ENCODE results near the gene UGGT1. TPM values are rescaled to one million over a fixed set of nuclear protein-coding genes. Genes with fewer than 3 reads are reported as not detected.

Gene UGGT1
- polyA plus RNA-seq, 2 of the 4 experiments (the other 2 are of a cell fraction), result 24.2 to 56.4 TPM

DNA sequence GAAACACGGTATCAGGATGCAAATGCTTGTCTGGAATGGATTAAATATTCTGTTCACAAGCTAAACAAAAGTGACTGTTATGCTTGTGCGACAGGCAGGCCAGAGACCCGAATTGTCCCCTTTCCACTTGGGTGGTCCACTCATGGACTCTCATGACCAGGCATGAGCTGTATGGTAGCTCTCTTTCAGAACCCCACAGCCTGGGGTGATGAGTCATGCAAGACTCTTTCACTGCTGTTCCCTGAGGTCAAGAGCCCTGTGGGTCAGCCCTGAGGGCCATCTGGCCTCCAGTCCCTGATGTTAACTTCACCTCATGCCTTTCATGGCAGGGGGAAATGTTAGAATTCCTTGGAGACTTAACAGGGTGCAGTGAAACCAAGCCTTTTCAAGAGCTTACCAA is 49.4 kb upstream of the UGGT1 start:
- ChIA-PET CTCF (no interaction called here), POLR2A (no interaction called here)
- H3K27ac ChIP-seq, result no peak overlapping the region
- H3K4me1 ChIP-seq, result no peaks in the 10 kb centered on the region
- WGBS (ENCODE audit: missing lambda C conversion rate), result 32% methylated on average over 3 of the region's 3 CpGs
- no peak overlapping the region for H3K4me2 ChIP-seq
- no peak overlapping the region for H3K4me3 ChIP-seq
- no peak for ATAC-seq
- FAIRE-seq, result no peak
- no peak for DNase-seq (ENCODE audit: low read depth in 1 of 2, low spot score in 1 of 2)
- no peak for TF ChIP-seq PHF8 (IDR thresholded peaks at IDR 0.05; ENCODE audit: borderline replicate concordance, low read depth)
- no peak for TF ChIP-seq JUN (IDR thresholded peaks at IDR 0.05)
- H3K9me3 ChIP-seq, result peaks cover 61% of the 10 kb centered on the region

DNA sequence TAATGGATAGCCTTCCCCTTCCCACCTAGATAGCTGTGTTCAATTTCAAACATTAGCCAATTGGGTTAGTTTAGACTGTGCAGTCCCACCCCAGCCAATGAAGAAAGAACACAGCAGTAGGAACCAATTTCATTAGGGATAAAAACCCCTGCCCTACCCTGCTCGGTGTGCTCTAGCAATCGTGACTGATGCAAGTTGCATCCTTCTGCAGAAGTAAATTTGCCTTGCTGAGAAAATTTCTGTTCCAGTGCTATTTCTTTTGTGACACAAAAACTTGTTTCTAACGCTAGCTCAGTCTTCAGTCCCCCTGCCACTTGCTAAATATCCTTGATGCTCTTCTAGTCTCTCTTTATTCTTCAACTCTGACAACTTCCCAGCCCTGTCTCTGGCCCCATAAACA is 48.0 kb upstream of the UGGT1 start:
- no peak for ATAC-seq
- FAIRE-seq, result no peak
- H3K4me3 ChIP-seq, result no peak overlapping the region
- 5% methylated on average over 3 of the region's 3 CpGs for WGBS (ENCODE audit: missing lambda C conversion rate)
- H3K4me1 ChIP-seq, result no peaks in the 10 kb centered on the region
- no peak overlapping the region for H3K27ac ChIP-seq
- TF ChIP-seq GATA3 (IDR thresholded peaks at IDR 0.05; ENCODE audit: borderline replicate concordance) (no peak), NPAS2 (CRISPR knock-in tag; IDR thresholded peaks at IDR 0.05; ENCODE audit: borderline replicate concordance) (no peak), CBX2 (IDR thresholded peaks at IDR 0.05; ENCODE audit: borderline replicate concordance, low read depth) (no peak), KDM1A (IDR thresholded peaks at IDR 0.05; ENCODE audit: low read depth) (no peak), MYC (IDR thresholded peaks at IDR 0.05; ENCODE audit: borderline replicate concordance, low read length) (no peak), CBX8 (IDR thresholded peaks at IDR 0.05) (no peak), MAFK (IDR thresholded peaks at IDR 0.05; ENCODE audit: partially characterized antibody) (no peak), CHD4 (IDR thresholded peaks at IDR 0.05; ENCODE audit: borderline replicate concordance) (no peak), TFCP2L1 (CRISPR knock-in tag; IDR thresholded peaks at IDR 0.05) (no peak), RNF2 (IDR thresholded peaks at IDR 0.05; ENCODE audit: borderline replicate concordance, low read depth) (no peak), CHD2 (IDR thresholded peaks at IDR 0.05; ENCODE audit: low read length, partially characterized antibody) (no peak), EP300 (IDR thresholded peaks at IDR 0.05) (no peak), POLR2AphosphoS2 (conservative IDR thresholded peaks at IDR 0.05; ENCODE audit: low read length) (no peak), EHF (CRISPR knock-in tag; IDR thresholded peaks at IDR 0.05) (no peak)
- TF ChIP-seq, protein P1, sequence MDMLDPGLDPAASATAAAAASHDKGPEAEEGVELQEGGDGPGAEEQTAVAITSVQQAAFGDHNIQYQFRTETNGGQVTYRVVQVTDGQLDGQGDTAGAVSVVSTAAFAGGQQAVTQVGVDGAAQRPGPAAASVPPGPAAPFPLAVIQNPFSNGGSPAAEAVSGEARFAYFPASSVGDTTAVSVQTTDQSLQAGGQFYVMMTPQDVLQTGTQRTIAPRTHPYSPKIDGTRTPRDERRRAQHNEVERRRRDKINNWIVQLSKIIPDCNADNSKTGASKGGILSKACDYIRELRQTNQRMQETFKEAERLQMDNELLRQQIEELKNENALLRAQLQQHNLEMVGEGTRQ (IDR thresholded peaks at IDR 0.05), result no peak
- TF ChIP-seq, protein P2, sequence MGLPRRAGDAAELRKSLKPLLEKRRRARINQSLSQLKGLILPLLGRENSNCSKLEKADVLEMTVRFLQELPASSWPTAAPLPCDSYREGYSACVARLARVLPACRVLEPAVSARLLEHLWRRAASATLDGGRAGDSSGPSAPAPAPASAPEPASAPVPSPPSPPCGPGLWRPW (IDR thresholded peaks at IDR 0.05), result no peak
- TF ChIP-seq, protein P3, sequence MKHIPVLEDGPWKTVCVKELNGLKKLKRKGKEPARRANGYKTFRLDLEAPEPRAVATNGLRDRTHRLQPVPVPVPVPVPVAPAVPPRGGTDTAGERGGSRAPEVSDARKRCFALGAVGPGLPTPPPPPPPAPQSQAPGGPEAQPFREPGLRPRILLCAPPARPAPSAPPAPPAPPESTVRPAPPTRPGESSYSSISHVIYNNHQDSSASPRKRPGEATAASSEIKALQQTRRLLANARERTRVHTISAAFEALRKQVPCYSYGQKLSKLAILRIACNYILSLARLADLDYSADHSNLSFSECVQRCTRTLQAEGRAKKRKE (CRISPR knock-in tag; IDR thresholded peaks at IDR 0.05; ENCODE audit: low read depth), result no peak
- TF ChIP-seq, protein P4, sequence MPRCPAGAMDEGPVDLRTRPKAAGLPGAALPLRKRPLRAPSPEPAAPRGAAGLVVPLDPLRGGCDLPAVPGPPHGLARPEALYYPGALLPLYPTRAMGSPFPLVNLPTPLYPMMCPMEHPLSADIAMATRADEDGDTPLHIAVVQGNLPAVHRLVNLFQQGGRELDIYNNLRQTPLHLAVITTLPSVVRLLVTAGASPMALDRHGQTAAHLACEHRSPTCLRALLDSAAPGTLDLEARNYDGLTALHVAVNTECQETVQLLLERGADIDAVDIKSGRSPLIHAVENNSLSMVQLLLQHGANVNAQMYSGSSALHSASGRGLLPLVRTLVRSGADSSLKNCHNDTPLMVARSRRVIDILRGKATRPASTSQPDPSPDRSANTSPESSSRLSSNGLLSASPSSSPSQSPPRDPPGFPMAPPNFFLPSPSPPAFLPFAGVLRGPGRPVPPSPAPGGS (IDR thresholded peaks at IDR 0.05), result no peak
- H3K9me3 ChIP-seq, result peaks cover 46% of the 10 kb centered on the region
- no peak overlapping the region for H3K4me2 ChIP-seq
- ChIA-PET POLR2A (no interaction called here), CTCF (interaction anchor here (1.0 kb wide), 1 partner anchor 21 kb away, joined by 3 read pairs; no protein-coding TSS in a partner anchor)
- DNase-seq (ENCODE audit: low read depth in 1 of 2, low spot score in 1 of 2), result no peak

DNA sequence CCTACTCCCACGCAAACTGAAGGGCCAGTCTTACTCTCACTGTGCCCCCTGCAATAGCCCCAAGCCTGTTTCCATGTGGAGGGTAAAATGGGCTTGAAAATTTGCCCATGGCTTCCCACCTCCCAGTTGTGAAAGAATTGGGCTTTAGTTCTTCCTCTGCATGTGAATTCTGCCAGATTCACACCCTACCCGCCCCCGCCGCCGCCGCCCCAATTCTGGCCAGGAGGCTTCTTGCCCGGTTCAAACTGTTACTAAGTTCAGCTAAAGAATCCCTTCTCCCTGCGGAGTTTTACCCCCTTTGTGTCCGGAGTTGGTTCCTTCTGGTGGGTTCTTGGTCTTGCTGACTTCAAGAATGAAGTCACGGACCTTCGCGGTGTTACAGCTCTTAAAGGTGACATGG is 37.7 kb upstream of the UGGT1 start:
- FAIRE-seq, result no peak
- H3K4me2 ChIP-seq, result no peak overlapping the region
- no peak for ATAC-seq
- no peak overlapping the region for H3K27ac ChIP-seq
- no peaks in the 10 kb centered on the region for H3K4me1 ChIP-seq
- 79% methylated on average over 12 of the region's 12 CpGs for WGBS (ENCODE audit: missing lambda C conversion rate)
- POLR2A ChIA-PET, result no interaction called here
- CTCF ChIA-PET, result interaction anchor here (0.6 to 4.4 kb wide), 5 partner anchors 10 to 299 kb away, joined by 3 to 34 read pairs (median 3); no protein-coding TSS in a partner anchor
- H3K4me3 ChIP-seq, result no peak overlapping the region
- peaks cover 17% of the 10 kb centered on the region; the same call in 2 of the 3 replicates for H3K9me3 ChIP-seq
- no peak for DNase-seq (ENCODE audit: low read depth in 1 of 2, low spot score in 1 of 2)
- TF ChIP-seq TP53 (CRISPR knock-in tag; IDR thresholded peaks at IDR 0.05) (no peak), PHF8 (IDR thresholded peaks at IDR 0.05; ENCODE audit: borderline replicate concordance, low read depth) (no peak), EHMT2 (IDR thresholded peaks at IDR 0.05; ENCODE audit: low read depth) (no peak), FOXS1 (CRISPR knock-in tag; IDR thresholded peaks at IDR 0.05) (no peak), ZC3H11A (IDR thresholded peaks at IDR 0.05) (no peak)
- TF ChIP-seq, protein P5, sequence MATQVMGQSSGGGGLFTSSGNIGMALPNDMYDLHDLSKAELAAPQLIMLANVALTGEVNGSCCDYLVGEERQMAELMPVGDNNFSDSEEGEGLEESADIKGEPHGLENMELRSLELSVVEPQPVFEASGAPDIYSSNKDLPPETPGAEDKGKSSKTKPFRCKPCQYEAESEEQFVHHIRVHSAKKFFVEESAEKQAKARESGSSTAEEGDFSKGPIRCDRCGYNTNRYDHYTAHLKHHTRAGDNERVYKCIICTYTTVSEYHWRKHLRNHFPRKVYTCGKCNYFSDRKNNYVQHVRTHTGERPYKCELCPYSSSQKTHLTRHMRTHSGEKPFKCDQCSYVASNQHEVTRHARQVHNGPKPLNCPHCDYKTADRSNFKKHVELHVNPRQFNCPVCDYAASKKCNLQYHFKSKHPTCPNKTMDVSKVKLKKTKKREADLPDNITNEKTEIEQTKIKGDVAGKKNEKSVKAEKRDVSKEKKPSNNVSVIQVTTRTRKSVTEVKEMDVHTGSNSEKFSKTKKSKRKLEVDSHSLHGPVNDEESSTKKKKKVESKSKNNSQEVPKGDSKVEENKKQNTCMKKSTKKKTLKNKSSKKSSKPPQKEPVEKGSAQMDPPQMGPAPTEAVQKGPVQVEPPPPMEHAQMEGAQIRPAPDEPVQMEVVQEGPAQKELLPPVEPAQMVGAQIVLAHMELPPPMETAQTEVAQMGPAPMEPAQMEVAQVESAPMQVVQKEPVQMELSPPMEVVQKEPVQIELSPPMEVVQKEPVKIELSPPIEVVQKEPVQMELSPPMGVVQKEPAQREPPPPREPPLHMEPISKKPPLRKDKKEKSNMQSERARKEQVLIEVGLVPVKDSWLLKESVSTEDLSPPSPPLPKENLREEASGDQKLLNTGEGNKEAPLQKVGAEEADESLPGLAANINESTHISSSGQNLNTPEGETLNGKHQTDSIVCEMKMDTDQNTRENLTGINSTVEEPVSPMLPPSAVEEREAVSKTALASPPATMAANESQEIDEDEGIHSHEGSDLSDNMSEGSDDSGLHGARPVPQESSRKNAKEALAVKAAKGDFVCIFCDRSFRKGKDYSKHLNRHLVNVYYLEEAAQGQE (IDR thresholded peaks at IDR 0.05), result no peak
- TF ChIP-seq, protein P4 (IDR thresholded peaks at IDR 0.05), result no peak
- TF ChIP-seq, protein P3 (CRISPR knock-in tag; IDR thresholded peaks at IDR 0.05; ENCODE audit: low read depth), result no peak

Data from A549 (cell line).